HCT116 (cell line): ENCODE data around the gene SMIM28. TPM values are rescaled to one million over a fixed set of nuclear protein-coding genes. Genes with fewer than 3 reads are reported as not detected.

Experiments used
- ATAC-seq: fragments of 200-7000 bp; cut with Tn5 transposase; 2 replicates; pipeline ENCODE4 v1.9.1; 2020; ENCODE audit warnings: mild to moderate bottlenecking, moderate library complexity
- BruUV-seq: library from RNA; stranded (reverse); fragments of 400-500 nt; replicated peaks from 2 replicates; lab custom pipeline; 2021; lab: Mats Ljungman, UMichigan
- CTCF ChIA-PET: fragments of 300-600 bp; sonication (Branson Sonifier 250); formaldehyde crosslinking; loops from one replicate; lab custom pipeline; 2021; ENCODE audit warnings: antibody characterized with exemption; lab: Charles Lee
- POLR2A ChIA-PET: fragments of 300-600, 350-600 bp; sonication (Branson Sonifier 250); formaldehyde crosslinking; loops from one replicate; lab custom pipeline; 2021; ENCODE audit warnings: antibody characterized with exemption; lab: Charles Lee
- RAD21 ChIA-PET, 2 experiments: fragments of 300-600 bp; sonication (Branson Sonifier 250); formaldehyde crosslinking; loops; one replicate each; lab custom pipeline; 2023; ENCODE audit warnings: low total read pairs in 2 of 2; ENCODE audit not compliant: uncharacterized antibody in 2 of 2, unreplicated experiment in 2 of 2, low non-redundant PET in 1 of 2; lab: Charles Lee
- DNase-seq: peaks from one replicate; pipeline ENCODE4 v3.0.0-alpha.2; 2010; ENCODE audit warnings: low read depth, low spot score
- H2AFZ ChIP-seq: fragments of 200-600 bp; shearing (Covaris generic), sonication (generic); 2 replicates; pipeline ENCODE4 v1.6.1; 2017; ENCODE audit warnings: low read depth, mixed run types, mixed read lengths, antibody characterized with exemption, low read length; ENCODE audit not compliant: poor library complexity, severe bottlenecking
- H3K27ac ChIP-seq: 2 replicates; pipeline ENCODE4 v1.5.1; 2012; ENCODE audit warnings: low read depth, low read length
- H3K27me3 ChIP-seq: fragments of 200-600 bp; sonication (generic); 2 replicates; pipeline ENCODE4 v1.6.1; 2016; ENCODE audit warnings: mixed run types, low read length, mixed read lengths; ENCODE audit not compliant: insufficient read depth
- H3K36me3 ChIP-seq, 2 experiments: fragments of 200-500 bp in 1 of 2; fragments of 200-600 bp in 1 of 2; sonication (Bioruptor generic) in 1 of 2; sonication (generic) in 1 of 2; 2 replicates each; pipeline versions ENCODE4 v1.5.1 to v1.6.1; 2014 to 2016; ENCODE audit warnings: low read length in 2 of 2, inconsistent platforms in 1 of 2, mixed read lengths in 1 of 2, mixed run types in 1 of 2; ENCODE audit not compliant: insufficient read depth in 2 of 2, control insufficient read depth in 1 of 2
- H3K4me1 ChIP-seq, 2 experiments: fragments of 200-600 bp in 1 of 2; sonication (generic) in 1 of 2; 2 replicates each; pipeline versions ENCODE4 v1.5.1 to v1.6.1; 2012 to 2017; ENCODE audit warnings: low read length in 2 of 2, inconsistent platforms in 1 of 2, mild to moderate bottlenecking in 1 of 2, mixed read lengths in 1 of 2, mixed run types in 1 of 2, moderate library complexity in 1 of 2; ENCODE audit not compliant: insufficient read depth in 2 of 2, control insufficient read depth in 1 of 2
- H3K4me2 ChIP-seq: fragments of 200-600 bp; sonication (generic); 2 replicates; pipeline ENCODE4 v1.6.1; 2017; ENCODE audit warnings: mixed run types, low read length, mixed read lengths
- H3K4me3 ChIP-seq, 2 experiments: fragments of 200-600 bp in 1 of 2; sonication (generic) in 1 of 2; replicated peaks in 1 of 2; 2 replicates each; pipeline ENCODE4 v1.5.1; 2011 to 2016; ENCODE audit warnings: low read length in 2 of 2, control low read depth in 1 of 2, low read depth in 1 of 2, mild to moderate bottlenecking in 1 of 2, mixed read lengths in 1 of 2, mixed run types in 1 of 2
- H3K79me2 ChIP-seq: fragments of 200-600 bp; sonication (generic); 2 replicates; pipeline ENCODE4 v1.6.1; 2017; ENCODE audit warnings: mild to moderate bottlenecking, mixed run types, low read length, moderate library complexity, mixed read lengths; ENCODE audit not compliant: insufficient read depth
- H3K9ac ChIP-seq: fragments of 200-600 bp; sonication (generic); 2 replicates; pipeline ENCODE4 v1.6.1; 2016; ENCODE audit warnings: low read length, mixed read lengths
- H3K9me2 ChIP-seq: fragments of 200-600 bp; sonication (generic), shearing (Covaris generic); 2 replicates; pipeline ENCODE4 v1.6.1; 2017; ENCODE audit warnings: mixed run types, mild to moderate bottlenecking, moderate library complexity; ENCODE audit not compliant: insufficient read depth
- H3K9me3 ChIP-seq, 2 experiments: fragments of 200-500 bp in 1 of 2; fragments of 200-600 bp in 1 of 2; sonication (Bioruptor generic) in 1 of 2; sonication (generic) in 1 of 2; 2 replicates each; pipeline ENCODE4 v1.6.1; 2014 to 2017; ENCODE audit warnings: low read length in 2 of 2, mixed read lengths in 2 of 2, inconsistent platforms in 1 of 2, low read depth in 1 of 2, mild to moderate bottlenecking in 1 of 2, mixed run types in 1 of 2, moderate library complexity in 1 of 2; ENCODE audit not compliant: control insufficient read depth in 1 of 2, insufficient read depth in 1 of 2
- H4K20me1 ChIP-seq: fragments of 200-600 bp; sonication (generic), shearing (Covaris generic); 2 replicates; pipeline ENCODE4 v1.6.1; 2017; ENCODE audit warnings: mixed run types, mild to moderate bottlenecking, moderate library complexity; ENCODE audit not compliant: insufficient read depth
- CBX3 ChIP-seq: IDR thresholded peaks from 2 replicates; pipeline ENCODE4 v1.6.1; 2012; ENCODE audit warnings: low read depth
- CEBPB ChIP-seq: IDR thresholded peaks from 2 replicates; pipeline ENCODE4 v1.6.1; 2012; ENCODE audit warnings: low read depth
- EGR1 ChIP-seq: IDR thresholded peaks from 2 replicates; pipeline ENCODE4 v1.6.1; 2012; ENCODE audit warnings: low read depth
- ELF1 ChIP-seq: IDR thresholded peaks from 2 replicates; pipeline ENCODE4 v1.6.1; 2012; ENCODE audit warnings: low read depth, borderline replicate concordance
- EZH2 ChIP-seq: fragments of 200-600 bp; sonication (generic); IDR thresholded peaks from 2 replicates; pipeline ENCODE4 v1.6.1; 2017; ENCODE audit warnings: antibody characterized with exemption, mixed run types
- MAX ChIP-seq: IDR thresholded peaks from 2 replicates; pipeline ENCODE4 v1.6.1; 2012
- POLR2A ChIP-seq: IDR thresholded peaks from 2 replicates; pipeline ENCODE4 v1.7.0; 2011; ENCODE audit warnings: borderline replicate concordance; ENCODE audit not compliant: insufficient read depth, insufficient read length; ENCODE audit errors: extremely low read depth
- POLR2AphosphoS5 ChIP-seq: IDR thresholded peaks from 2 replicates; pipeline ENCODE4 v1.6.1; 2011; ENCODE audit warnings: mild to moderate bottlenecking, low read depth, low read length, moderate library complexity
- RAD21 ChIP-seq: IDR thresholded peaks from 2 replicates; pipeline ENCODE4 v1.6.1; 2012; ENCODE audit warnings: low read depth, mild to moderate bottlenecking
- SIN3A ChIP-seq: IDR thresholded peaks from 2 replicates; pipeline ENCODE4 v1.6.1; 2012; ENCODE audit warnings: low read depth
- SP1 ChIP-seq: IDR thresholded peaks from 2 replicates; pipeline ENCODE4 v1.6.1; 2012; ENCODE audit warnings: low read depth
- TCF7L2 ChIP-seq: IDR thresholded peaks from 2 replicates; pipeline ENCODE4 v1.7.0; 2011; ENCODE audit warnings: borderline replicate concordance, inconsistent platforms; ENCODE audit not compliant: insufficient read depth, insufficient read length; ENCODE audit errors: extremely low read depth
- YY1 ChIP-seq: IDR thresholded peaks from 2 replicates; pipeline ENCODE4 v1.6.1; 2011; ENCODE audit warnings: low read length, low read depth, moderate library complexity, mild to moderate bottlenecking; ENCODE audit not compliant: insufficient replicate concordance; ENCODE audit errors: extremely low read depth
- ZBTB33 ChIP-seq: IDR thresholded peaks from 2 replicates; pipeline ENCODE4 v1.6.1; 2011; ENCODE audit warnings: mild to moderate bottlenecking, low read length, moderate library complexity; ENCODE audit not compliant: insufficient replicate concordance; ENCODE audit errors: extremely low read depth
- ZFX ChIP-seq: fragments of 450-650 bp; IDR thresholded peaks from 2 replicates; pipeline ENCODE4 v1.6.1; 2017
- intact Hi-C: fragments of 100-400 bp; cut with micrococcal nuclease; formaldehyde crosslinking; loops from 2 replicates; pipeline ENCODE4 v1.10.0; 2022
- total RNA-seq: library from RNA; stranded (reverse); gene quantifications from one replicate; pipeline ENCODE4 v1.2.1, GENCODE V29; 2021; ENCODE audit not compliant: unreplicated experiment
- TF ChIP-seq, protein P1 (sequence below), 3 experiments: fragments of 200-600 bp in 1 of 3; sonication (generic) in 1 of 3; IDR thresholded peaks in 2 of 3; conservative IDR thresholded peaks in 1 of 3; 2 replicates each; pipeline ENCODE4 v1.5.1; 2012 to 2017; ENCODE audit warnings: low read depth in 2 of 3, low read length in 2 of 3, antibody characterized with exemption in 1 of 3, borderline replicate concordance in 1 of 3, control low read depth in 1 of 3, mild to moderate bottlenecking in 1 of 3, mixed read lengths in 1 of 3, mixed run types in 1 of 3, moderate library complexity in 1 of 3; ENCODE audit not compliant: insufficient read depth in 1 of 3
- TF ChIP-seq, protein P2 (sequence below): IDR thresholded peaks from 2 replicates; pipeline ENCODE4 v1.6.1; 2012; ENCODE audit warnings: low read depth

The SMIM28 gene
- total RNA-seq, 1 experiment from 2014 or later = not detected

- no peak overlapping the region for H3K4me3 ChIP-seq
- ChIA-PET CTCF (no interaction called here), RAD21 (no interaction called here), POLR2A (no interaction called here)
- H3K27ac ChIP-seq = no peak overlapping the region
- H3K4me2 ChIP-seq = no peak overlapping the region
- H3K79me2 ChIP-seq = no peaks in the 10 kb centered on the region
- H3K4me1 ChIP-seq = no peaks in the 10 kb centered on the region
- H3K9me2 ChIP-seq = no peaks in the 10 kb centered on the region
- H3K27me3 ChIP-seq = no peaks in the 10 kb centered on the region
- H2AFZ ChIP-seq = no peak overlapping the region
- H3K9ac ChIP-seq = no peak overlapping the region
- H3K9me3 ChIP-seq = no peaks in the 10 kb centered on the region
- TF ChIP-seq ZFX (no peak), POLR2AphosphoS5 (no peak), RAD21 (no peak), TCF7L2 (no peak), ZBTB33 (no peak), SP1 (no peak), EZH2 (no peak), ELF1 (no peak), POLR2A (no peak), MAX (no peak), CEBPB (no peak), SIN3A (no peak), YY1 (no peak), CBX3 (no peak), EGR1 (no peak)
- TF ChIP-seq, protein P1, sequence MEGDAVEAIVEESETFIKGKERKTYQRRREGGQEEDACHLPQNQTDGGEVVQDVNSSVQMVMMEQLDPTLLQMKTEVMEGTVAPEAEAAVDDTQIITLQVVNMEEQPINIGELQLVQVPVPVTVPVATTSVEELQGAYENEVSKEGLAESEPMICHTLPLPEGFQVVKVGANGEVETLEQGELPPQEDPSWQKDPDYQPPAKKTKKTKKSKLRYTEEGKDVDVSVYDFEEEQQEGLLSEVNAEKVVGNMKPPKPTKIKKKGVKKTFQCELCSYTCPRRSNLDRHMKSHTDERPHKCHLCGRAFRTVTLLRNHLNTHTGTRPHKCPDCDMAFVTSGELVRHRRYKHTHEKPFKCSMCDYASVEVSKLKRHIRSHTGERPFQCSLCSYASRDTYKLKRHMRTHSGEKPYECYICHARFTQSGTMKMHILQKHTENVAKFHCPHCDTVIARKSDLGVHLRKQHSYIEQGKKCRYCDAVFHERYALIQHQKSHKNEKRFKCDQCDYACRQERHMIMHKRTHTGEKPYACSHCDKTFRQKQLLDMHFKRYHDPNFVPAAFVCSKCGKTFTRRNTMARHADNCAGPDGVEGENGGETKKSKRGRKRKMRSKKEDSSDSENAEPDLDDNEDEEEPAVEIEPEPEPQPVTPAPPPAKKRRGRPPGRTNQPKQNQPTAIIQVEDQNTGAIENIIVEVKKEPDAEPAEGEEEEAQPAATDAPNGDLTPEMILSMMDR (IDR thresholded peaks at IDR 0.05 in 2 of 3, conservative IDR thresholded peaks at IDR 0.05 in 1 of 3; ENCODE audit: borderline replicate concordance in 1 of 3, insufficient read depth in 1 of 3, low read depth in 2 of 3, low read length in 2 of 3) = no peak
- TF ChIP-seq, protein P2, sequence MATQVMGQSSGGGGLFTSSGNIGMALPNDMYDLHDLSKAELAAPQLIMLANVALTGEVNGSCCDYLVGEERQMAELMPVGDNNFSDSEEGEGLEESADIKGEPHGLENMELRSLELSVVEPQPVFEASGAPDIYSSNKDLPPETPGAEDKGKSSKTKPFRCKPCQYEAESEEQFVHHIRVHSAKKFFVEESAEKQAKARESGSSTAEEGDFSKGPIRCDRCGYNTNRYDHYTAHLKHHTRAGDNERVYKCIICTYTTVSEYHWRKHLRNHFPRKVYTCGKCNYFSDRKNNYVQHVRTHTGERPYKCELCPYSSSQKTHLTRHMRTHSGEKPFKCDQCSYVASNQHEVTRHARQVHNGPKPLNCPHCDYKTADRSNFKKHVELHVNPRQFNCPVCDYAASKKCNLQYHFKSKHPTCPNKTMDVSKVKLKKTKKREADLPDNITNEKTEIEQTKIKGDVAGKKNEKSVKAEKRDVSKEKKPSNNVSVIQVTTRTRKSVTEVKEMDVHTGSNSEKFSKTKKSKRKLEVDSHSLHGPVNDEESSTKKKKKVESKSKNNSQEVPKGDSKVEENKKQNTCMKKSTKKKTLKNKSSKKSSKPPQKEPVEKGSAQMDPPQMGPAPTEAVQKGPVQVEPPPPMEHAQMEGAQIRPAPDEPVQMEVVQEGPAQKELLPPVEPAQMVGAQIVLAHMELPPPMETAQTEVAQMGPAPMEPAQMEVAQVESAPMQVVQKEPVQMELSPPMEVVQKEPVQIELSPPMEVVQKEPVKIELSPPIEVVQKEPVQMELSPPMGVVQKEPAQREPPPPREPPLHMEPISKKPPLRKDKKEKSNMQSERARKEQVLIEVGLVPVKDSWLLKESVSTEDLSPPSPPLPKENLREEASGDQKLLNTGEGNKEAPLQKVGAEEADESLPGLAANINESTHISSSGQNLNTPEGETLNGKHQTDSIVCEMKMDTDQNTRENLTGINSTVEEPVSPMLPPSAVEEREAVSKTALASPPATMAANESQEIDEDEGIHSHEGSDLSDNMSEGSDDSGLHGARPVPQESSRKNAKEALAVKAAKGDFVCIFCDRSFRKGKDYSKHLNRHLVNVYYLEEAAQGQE = no peak
- no peaks in the 10 kb centered on the region for H4K20me1 ChIP-seq
- no peak for ATAC-seq
- no peaks in the 10 kb centered on the region for H3K36me3 ChIP-seq
- intact Hi-C loops = no loop called here
- DNase-seq = no peak
- BruUV-seq = no TSS peak
Measured at GRCh38 chr6:138347864-138348263, 29.8 kb upstream of the SMIM28 start.
